Measurements from ENCODE around the gene OLAH.

OLAH gene

DNA sequence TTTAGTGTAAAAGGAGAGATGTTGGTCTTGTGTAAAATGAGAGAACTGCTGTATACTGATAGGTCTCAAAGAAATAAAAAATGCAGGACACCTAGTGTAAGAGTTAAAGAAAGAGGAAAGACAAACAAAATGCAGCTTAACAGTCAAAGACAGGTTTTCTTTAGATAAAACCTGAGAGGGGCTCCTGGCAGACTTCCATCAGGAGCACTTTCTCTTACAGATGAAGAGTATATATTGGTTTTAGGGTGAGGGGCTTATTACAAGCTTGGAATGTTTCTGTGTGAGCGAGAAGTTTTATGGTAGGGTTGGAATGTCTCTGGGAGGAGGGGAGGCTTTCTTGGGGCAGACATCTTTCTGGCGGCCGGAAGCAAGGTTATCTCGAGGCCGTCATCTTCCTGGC, 28.6 kb downstream of the OLAH start:
- DNase-seq: no peak

DNA sequence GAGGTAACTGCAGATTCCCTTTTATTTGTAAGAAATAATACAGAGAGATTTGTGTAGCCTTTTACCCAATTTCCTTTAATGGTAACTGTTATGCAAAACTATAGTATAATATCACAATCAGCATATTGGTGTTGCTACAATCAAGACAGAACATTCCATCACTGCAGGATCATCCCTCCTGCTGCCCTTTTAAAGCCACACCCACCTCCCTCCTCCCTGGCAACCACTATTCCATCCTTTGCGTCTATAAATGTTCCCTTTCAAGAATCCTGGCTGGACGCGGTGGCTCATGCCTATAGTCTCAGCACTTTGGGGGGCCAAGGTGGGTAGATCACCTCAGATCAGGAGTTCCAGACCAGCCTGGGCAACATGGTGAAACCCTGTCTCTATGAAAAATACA, 31.7 kb downstream of the OLAH start:
- no peak for DNase-seq

DNA sequence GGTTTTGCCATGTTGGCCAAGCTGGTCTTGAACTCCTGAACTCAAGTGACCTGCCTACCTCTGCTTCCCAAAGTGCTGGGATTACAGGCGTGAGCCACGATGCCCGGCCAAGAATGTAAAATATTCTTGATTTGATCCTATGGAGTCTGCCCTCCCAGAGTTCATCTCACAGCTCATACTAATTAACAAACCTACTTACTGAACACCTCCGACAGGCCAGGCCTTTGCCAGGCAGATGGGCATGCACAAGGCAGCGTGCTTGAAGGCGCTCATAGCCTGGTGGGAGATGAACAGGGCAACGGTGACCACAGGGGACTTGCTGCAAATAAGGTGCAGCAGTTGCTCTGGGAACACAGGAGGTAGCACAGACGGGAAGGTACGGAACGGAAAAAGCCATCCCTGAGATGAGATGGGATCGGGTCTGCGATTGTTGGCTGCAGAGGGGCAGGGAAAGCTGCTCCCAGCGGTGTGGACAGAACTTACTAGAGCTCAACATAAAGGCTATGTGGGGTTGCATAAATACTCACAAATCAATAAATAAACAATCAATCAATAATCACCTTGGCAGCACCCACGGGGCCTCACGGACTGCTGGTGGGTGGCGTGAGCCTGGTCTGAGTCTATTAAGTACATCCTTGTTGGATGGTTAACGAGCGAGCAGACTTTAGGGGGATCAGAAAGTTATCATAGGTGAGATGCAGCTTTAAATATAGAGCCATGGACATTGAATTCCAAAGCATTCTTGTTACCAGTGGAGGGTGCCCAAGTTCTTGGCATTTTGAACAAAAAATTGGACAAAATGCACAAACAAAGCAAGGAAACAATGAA, 40.1 kb downstream of the OLAH start:
- DNase-seq: no peak

DNA sequence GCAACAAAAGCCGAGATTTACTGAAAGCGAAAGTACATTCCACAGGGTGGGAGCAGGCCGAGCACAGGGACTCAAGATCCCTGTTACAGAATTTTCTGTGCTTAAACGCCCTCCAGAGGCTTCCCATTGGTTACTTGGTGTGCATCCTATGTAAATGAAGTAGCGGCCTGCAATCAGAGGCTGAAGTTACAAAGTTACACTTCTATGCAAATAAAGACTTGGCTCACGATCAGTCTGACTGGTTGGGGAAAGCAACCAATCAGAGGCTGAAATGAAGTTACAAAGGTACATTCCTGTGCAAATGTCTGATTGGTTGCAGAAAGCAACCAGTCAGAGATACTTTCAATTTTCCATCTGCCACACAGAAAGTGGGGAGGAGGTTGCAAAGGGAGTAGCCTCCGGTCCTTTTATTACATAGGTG, 40.8 kb downstream of the OLAH start:
- DNase-seq: peak; percentile 64

DNA sequence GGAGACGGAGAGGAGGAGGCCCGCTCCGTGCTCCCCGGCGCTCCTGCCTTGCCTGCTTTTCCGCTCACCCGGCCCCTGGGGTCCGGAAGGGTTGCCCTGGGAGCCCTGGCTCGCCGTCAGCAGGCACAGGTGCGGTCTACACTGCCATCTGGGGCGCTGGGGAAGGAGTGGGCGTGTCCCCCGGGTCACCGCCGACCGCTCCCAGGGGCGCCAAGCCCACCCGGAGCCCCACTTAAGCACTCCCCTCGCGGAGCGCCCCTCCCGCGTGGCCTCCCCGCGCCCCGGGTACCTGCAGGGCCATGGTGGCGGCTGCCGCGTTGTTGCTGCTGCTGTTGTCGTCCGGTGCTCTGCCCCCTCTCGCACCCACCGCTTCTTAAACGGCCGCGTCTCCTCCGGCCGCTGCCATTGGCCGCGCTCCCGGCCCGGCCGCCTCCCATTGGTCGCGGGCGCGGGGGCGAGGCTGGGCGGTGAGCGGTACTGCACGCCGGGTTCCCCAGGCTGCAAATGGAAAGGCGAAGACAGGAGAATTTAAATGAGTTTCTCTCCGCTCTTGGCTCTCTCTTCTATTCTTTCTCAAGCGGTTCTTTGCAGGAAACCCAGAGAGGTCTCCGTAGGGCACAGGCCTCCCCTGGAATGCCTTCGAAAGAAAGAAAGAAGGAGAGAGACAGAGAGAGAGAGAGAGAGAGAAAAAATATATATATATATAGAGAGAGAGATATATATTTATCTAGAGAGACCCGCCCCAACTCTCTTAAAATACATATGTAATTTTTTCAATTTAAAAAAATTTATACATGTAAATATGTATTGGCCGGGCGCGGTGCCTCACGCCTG, 44.9 kb downstream of the OLAH start, which contains the start of gene ACBD7:
Gene ACBD7, minus strand, starts transcription at position 349 of the 834 bp plus-strand sequence. Its CDS starts 48 bp downstream, at position 301.
- DNase-seq: peak; percentile 15

DNA sequence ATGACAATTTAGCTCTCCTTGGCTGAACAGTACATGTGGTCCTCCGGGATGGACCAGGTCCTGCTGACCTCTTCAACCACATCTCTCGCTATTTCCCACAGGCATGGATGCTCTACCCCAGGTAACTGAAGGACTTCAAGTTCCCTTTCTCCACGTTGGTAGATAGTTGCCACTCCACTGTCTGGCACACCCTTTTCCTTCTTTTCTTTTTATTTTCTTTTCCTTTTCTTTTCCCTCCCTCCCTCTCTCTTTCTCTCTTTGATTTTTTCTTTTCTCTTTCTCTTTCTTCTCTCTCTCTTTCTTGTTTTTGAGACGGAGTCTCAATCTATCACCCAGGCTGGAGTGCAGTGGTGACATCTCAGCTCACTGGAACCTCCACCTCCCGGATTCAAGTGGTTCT, 47.7 kb downstream of the OLAH start:
- DNase-seq: no peak

DNA sequence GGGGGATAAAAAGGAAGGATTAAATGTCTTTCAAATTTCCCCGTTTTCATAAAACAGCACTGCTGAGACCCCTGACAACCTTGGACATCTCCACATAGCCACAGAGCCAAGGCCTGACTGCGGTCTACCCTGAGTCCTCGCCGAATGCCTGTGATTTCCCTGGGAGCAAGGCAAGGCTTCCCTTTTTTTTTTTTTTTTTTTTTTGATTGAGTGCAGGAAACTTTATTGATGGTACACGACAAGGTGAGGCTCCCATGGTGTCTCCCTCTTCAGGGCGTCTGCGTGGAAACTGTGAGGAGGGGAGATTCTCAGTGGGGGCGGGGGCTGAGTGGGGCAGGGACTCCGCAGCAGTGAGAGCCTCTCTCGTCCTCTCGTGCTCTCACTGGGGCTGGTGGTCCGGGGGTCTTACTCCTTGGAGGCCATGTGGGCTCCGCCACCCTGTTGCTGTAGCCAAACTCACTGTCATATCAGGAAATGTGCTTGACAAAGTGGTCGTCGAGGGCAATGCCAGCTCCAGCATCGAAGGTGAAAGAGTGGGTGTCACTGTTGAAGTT, 49.2 kb downstream of the OLAH start:
- DNase-seq: no peak

DNA sequence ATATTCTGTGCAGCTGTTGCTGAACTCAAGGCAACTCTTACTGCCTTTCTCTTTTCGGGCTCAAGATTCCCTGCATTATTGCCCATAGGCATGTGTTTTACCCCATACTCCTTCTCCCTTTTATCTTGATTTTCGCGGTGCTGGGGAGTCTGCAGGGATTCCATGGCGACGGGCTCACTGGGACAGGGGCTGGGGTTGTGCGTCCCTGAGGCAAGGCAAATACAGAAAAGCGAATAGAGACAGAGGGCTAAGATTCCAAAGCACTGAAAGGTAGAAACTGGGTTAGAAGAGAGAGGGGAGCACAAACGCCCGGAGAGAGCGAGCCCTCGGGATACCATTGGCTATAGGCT, 52.9 kb downstream of the OLAH start:
- no peak for DNase-seq

DNA sequence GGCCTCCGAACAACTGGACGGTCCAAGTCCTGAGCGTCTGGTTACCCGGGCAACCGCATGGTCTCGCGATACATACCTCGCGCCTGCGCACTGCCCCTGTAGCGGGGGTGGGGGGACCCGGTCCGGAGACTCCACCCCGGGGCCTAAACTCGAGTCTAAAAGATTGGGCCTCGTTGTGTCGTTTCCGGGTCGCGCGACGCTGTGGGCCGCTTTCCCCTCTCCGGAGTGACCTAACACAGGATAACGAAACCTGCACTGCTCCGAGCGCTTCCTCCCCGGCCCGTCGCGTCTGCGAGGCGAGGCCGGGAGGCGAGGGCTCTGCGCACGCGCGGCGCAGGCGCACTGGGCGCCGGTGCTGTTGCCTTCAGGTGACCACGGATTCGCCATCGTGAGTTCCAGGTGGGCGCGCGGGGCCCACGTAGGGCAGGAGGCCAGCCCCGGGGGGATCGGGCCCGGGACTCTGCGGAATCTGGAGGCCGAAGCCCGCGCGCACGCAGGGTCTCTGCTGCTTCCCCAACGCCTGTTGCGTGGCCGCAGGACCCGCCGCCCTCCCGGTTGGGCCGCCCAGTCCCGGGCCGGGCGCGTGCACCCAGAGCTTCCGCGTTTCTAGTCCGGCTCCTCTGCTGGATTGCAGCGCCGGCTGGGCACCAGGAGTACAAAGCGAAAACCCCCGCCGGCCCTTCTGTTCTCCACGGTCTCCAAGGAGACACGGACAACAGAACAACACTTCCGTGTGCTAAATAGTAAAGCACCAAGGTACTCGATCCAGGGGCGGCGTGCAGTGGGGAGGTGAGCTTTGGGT, 53.5 kb downstream of the OLAH start, which contains the start of gene RPP38:
Gene RPP38, plus strand, starts transcription at position 345 of the 802 bp plus-strand sequence. CDS start 5,960 bp downstream, outside the sequence.
- peak; percentile 71 for DNase-seq

DNA sequence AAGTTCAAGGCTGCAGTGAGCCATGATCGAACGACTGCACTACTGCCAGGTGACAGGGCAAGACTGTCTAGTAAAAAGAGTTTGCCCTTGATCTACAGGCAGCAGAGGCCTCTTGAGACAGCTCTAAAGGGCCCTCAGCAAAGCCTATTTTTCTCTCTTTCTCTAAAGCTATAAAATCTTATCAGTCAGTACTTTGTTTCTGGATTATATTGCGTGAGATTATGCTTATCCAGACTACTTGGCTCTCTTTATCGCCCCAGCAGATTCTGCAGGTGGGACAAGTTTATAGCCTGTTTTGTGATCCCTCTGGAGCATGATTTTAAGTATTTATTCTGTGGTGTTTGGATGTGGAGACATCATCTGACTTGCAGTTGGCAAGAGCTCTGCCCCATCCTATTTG, 56.1 kb downstream of the OLAH start:
- no peak for DNase-seq

DNA sequence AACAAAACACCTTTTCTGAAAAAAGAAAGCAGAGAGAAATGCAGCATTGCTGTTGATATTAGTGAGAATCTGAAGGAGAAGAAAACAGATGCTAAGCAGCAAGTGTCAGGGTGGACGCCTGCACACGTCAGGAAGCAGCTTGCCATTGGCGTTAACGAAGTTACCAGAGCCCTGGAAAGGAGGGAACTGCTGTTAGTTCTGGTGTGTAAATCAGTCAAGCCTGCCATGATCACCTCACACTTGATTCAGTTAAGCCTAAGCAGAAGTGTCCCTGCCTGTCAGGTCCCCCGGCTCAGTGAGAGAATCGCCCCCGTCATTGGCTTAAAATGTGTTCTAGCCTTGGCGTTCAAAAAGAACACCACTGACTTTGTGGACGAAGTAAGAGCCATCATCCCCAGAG, 59.8 kb downstream of the OLAH start:
- no peak for DNase-seq

DNA sequence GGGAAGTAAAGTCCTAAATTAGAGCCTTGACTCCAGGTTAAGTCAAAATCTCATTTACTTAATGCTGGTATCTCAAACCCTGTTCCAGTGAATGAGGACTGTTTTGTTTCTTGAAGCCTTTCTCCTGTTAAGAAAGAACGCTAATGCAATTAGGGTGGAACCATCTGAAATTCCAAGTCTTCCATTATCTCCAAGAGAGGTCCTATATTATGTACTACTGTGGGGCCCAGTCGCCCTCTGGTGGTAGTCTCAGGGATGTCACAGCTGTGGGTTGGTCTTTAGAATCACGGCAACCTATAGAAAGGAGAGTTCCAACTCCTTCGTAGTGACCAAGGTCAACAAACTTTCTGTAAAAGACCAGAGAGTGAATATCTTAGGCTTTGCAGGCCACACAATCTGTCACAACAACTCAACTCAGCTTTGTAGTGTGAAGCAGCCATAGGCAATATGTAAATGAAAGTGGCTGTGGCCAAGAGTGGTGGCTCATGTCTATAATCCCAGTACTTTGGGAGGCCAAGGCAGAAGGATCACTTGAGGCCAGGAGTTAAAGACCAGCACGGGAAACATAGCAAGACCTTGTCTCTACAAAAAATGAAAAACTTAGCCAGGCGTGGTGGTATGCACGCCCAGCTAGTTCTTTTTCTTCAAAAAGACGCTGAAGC, 62.7 kb downstream of the OLAH start:
- no peak for DNase-seq

DNA sequence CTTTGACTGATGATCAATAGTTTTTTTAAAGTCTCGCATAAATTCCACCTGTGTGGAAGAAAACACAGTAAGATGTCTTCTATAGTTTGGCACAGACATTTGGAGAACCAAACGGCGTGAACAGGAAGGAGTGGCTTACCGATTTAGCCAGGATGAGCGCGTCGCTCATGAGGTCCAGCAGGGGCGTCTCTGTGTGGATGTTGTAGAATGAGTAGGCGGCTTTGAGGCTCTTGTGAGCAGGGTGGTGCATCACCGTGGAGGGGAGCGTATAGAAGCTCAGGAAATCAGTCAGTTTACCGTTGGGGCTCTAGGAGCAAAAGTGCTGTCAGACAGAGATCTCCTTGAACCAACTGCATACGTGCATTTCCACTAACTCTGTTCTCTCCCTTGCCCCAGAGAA, 68.9 kb downstream of the OLAH start:
- no peak for DNase-seq

DNA sequence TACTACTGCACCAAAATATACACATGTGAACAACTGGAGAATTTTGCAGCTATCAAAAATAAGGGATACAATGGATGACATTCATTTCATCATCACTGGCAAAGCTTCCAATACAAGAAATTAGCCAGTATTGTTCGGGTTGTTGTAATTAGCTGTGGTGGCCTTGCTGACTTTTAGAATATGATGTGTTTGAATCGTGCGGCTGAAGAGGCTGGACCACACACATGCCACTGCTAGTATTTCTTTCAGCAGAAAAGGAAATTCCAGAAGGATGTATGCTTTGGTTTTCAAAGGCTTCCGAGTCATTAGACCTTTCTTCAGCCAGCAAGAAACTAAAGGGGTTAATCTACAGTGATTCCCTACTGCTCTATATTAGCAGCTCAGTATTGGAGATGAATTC, 70.0 kb downstream of the OLAH start:
- DNase-seq: no peak

DNA sequence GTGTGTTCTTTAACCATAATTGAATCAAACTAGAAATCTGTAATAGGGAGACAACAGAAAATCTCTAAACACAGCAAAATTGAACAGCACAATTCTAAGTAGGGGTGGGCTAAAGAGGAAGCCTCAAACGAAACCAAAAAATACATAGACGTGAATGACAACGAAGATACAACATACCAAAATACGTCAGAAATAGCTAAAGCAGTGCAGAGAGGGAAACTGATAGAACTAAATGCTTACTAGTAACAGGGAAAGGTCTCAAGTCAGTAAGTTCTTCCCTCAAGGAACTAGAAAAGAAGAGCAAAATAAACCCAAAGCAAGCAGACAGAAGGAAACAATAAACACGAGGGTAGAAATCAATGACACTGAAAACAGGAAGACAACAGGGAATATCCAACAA, 72.5 kb downstream of the OLAH start:
- no peak for DNase-seq

DNA sequence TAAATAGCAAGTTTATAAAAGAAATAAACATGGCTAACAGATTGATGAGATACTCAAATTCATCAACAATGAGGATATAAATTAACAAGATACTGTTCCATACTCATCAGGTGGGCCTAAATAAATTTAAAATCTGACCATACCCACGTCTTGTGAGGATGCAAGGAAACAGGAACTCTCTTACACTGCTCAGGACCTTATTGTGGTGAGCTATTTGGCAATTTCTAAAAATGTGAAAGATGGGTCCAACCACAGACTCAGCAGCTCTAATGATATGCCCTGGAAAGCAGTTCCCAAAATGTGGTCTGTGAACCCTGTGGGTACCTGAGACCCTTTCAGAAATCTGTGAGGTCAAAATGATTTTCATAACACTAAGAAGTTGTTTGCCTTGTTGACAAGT, 74.9 kb downstream of the OLAH start:
- DNase-seq: no peak

DNA sequence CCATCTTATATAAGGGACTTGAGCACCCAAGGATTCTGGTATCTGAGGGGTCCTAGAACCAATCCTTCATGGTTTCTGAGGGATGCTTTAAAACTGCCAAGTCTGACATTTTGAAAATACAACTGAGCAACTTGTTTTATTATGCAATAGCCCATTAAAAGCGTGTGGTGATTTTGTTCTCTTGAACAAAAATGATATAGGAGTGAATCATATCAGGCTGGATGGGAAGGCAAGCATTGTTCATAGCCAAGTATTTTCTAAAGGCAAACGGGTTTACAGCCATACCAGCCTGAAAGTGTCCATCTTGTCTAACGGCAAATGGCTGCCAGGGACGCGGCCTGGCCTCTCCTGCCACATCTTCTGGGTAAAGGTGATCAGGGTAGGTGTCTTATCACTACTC, 76.8 kb downstream of the OLAH start:
- no peak for DNase-seq

DNA sequence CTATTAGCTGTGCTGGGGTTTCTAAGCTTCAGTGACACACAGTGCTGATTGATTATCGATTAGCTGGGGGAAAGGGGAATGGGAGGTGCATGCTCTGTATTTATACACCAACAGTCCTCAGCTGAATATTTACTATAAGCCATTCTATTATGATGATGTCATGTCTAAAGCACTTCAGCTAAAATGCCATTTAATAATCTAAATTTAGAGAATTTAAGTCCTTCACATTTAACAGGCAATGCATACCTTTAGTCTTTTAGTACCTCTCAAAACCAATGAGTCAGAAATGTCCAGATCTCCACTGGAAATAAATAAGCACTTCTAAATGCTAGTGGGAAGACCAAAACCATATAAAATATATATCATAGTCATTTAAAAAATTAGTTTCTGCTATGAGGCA, 78.0 kb downstream of the OLAH start:
- no peak for DNase-seq

DNA sequence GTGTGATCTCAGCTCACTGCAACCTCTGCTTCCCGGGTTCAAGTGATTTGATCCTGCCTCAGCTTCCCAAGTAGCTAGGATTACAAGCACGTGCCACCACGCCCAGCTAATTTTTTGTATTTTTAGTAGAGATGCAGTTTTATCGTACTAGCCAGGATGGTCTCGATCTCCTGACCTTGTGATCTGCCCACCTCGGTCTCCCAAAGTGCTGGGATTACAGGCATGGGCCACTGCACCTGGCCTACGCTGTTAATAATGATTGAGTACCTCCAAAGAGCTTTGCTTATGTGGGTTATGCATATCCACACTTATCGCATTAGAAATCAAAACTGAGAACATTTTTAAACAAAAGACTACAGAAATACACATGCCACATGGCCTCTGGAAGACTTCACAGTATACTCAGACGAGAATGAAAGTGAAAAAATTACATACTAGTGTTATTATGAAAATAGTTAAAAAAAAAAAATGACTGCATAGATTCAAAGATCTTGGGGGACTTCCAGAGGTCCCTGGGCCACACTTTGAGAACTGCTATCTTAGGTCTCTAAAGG, 78.8 kb downstream of the OLAH start:
- DNase-seq: no peak
